Spleen (tissue), 13 donors: ENCODE measurements around the gene HDAC8. TPM values are rescaled to one million over a fixed set of nuclear protein-coding genes. Genes with fewer than 3 reads are reported as not detected.

Experiments
- DNase-seq: peaks from one replicate; pipeline ENCODE4 v3.0.0-alpha.2; 2020
- H3K27ac ChIP-seq, 8 donors: fragments of 200-600 bp; sonication (generic) in 7 of 8; 1 replicate in 4 of 8; 2 replicates in 4 of 8; pipeline versions ENCODE4 v1.5.0 to v1.8.0; 2016 to 2021; ENCODE audit warnings: inconsistent platforms in 4 of 8, mild to moderate bottlenecking in 4 of 8, moderate library complexity in 1 of 8
- H3K27me3 ChIP-seq, 7 donors: fragments of 200-600 bp; sonication (generic) in 6 of 7; replicated peaks in 1 of 7; 1 replicate in 4 of 7; 2 replicates in 3 of 7; pipeline versions ENCODE4 v1.5.0 to v1.8.0; 2016 to 2021; ENCODE audit warnings: inconsistent platforms in 3 of 7, mild to moderate bottlenecking in 1 of 7
- H3K36me3 ChIP-seq, 6 donors: fragments of 200-600 bp; sonication (generic) in 5 of 6; 1 replicate in 4 of 6; 2 replicates in 2 of 6; pipeline versions ENCODE4 v1.5.0 to v1.8.0; 2016 to 2021; ENCODE audit warnings: inconsistent platforms in 2 of 6
- H3K4me1 ChIP-seq, 6 donors: fragments of 200-600 bp; sonication (generic) in 5 of 6; 1 replicate in 3 of 6; 2 replicates in 3 of 6; pipeline versions ENCODE4 v1.5.0 to v1.8.0; 2016 to 2021; ENCODE audit warnings: inconsistent platforms in 3 of 6
- H3K4me3 ChIP-seq, 8 donors: fragments of 200-600 bp; sonication (generic) in 7 of 8; 1 replicate in 4 of 8; 2 replicates in 4 of 8; pipeline versions ENCODE4 v1.5.0 to v1.8.0; 2016 to 2021; ENCODE audit warnings: inconsistent platforms in 4 of 8, mild to moderate bottlenecking in 4 of 8, moderate library complexity in 2 of 8
- H3K9me3 ChIP-seq, 8 donors: fragments of 200-600 bp; sonication (generic) in 7 of 8; 1 replicate in 4 of 8; 2 replicates in 4 of 8; pipeline versions ENCODE4 v1.5.0 to v1.8.0; 2016 to 2021; ENCODE audit warnings: inconsistent platforms in 4 of 8
- CTCF ChIP-seq, 11 experiments: fragments of 200-600 bp in 7 of 11; fragments of 450-650 bp in 4 of 11; sonication (generic) in 4 of 11; IDR thresholded peaks in 8 of 11; conservative IDR thresholded peaks in 3 of 11; 1 replicate in 7 of 11; 2 replicates in 4 of 11; pipeline versions ENCODE4 v1.4.0 to v1.8.0; 2016 to 2021; ENCODE audit warnings: antibody characterized with exemption in 11 of 11, inconsistent platforms in 4 of 11, mild to moderate bottlenecking in 1 of 11
- POLR2A ChIP-seq, 3 donors: fragments of 450-650 bp; IDR thresholded peaks; one replicate each; pipeline ENCODE4 v1.5.1; 2017; ENCODE audit warnings: antibody characterized with exemption in 3 of 3, mild to moderate bottlenecking in 1 of 3
- POLR2AphosphoS5 ChIP-seq, 3 donors: sonication (generic); formaldehyde crosslinking; IDR thresholded peaks; one replicate each; pipeline ENCODE4 v1.5.1; 2017; ENCODE audit warnings: antibody characterized with exemption in 3 of 3
- WGBS, 5 donors: extraction: QIAGEN DNeasy Blood & Tissue Kit in 3 of 5; methylation state at CpG; one replicate each; pipeline versions ENCODE4 v1.1.5 to v1.1.7; 2013 to 2018; 5-methylcytosine and 5-hydroxymethylcytosine counted together
- intact Hi-C: fragments of 100-400 bp; cut with DNase I; formaldehyde crosslinking; loops from one replicate; pipeline ENCODE4 v1.15.0; 2023; ENCODE audit warnings: low total_unique reads
- long read RNA-seq, 2 donors: transcript quantifications; one replicate each; lab custom pipeline, GENCODE V29; 2026
- polyA plus RNA-seq, 3 donors: library from polyadenylated mRNA; stranded (reverse); fragments of 200-250 nt; gene quantifications; one replicate each; pipeline ENCODE4 v1.2.1, GENCODE V29; 2013
- total RNA-seq, 7 donors: library from RNA; depleted of rRNA in 3 of 7; stranded (reverse); fragments of >200 nt in 3 of 7; fragmentation: NEBNext Ultra II Directional in 4 of 7; extraction: Animal tissue kit (Norgen Biotek cat#: 25700) in 4 of 7; gene quantifications; one replicate each; pipeline versions ENCODE4 v1.1.0 to v1.2.1, GENCODE V29; 2016 to 2021
- donor health status: healthy with polysubstance abuse.
- donor health status: DM: no; HTN: no; CAD: no; lungs with moderate emphysema.
- donor health status: DM: no; HTN: no; CAD: no.
- donor health status: Bipolar disorder and iron deficiency.
- donor health status: healthy.
- donor health status: DM: no; HTN: no; CAD: no.
- donor health status: DM: yes; HTN: yes; CAD: no.

HDAC8 gene
- 10 to 100 TPM; 24.3 to 54.6 (median 34.0) TPM for total RNA-seq
- 10 to 100 TPM; 15.6 to 18.7 (median 16.4) TPM for polyA plus RNA-seq
- long read RNA-seq, donor 1, partial matches to known transcripts, result 0 of 3 reads
- long read RNA-seq, donor 1, other reads (novel, unspliced or antisense), result 0 of 3 reads
- long read RNA-seq, donor 2, partial matches to known transcripts, result 0 of 2 reads
- long read RNA-seq, donor 2, other reads (novel, unspliced or antisense), result 0 of 2 reads

- H3K27me3 ChIP-seq, result peaks cover 0 to 5% (median 0%) of the 10 kb centered on the region in 7 donors
- H3K27ac ChIP-seq, result peak within 1 kb of the TSS in 7 of 8 donors; percentile 55 to 82 (median 74)
- peak; percentile 80 for DNase-seq
- no peaks in the 10 kb centered on the region for H3K9me3 ChIP-seq
- peak in 1 of 3 donors; percentile 13 for TF ChIP-seq POLR2AphosphoS5 (IDR thresholded peaks at IDR 0.05)
- no peak for TF ChIP-seq CTCF (IDR thresholded peaks at IDR 0.05 in 8 of 11, conservative IDR thresholded peaks at IDR 0.05 in 3 of 11)
- H3K4me3 ChIP-seq, result peak within 1 kb of the TSS; percentile 31 to 74 (median 51)
- peaks cover 0 to 19% (median 1%) of the 10 kb centered on the region in 6 donors for H3K36me3 ChIP-seq
- intact Hi-C loops, result no loop called here
- WGBS, 5 donors, result 0 to 38% (median 1%) methylated on average over 35 to 36 of the region's 36 CpGs
- H3K4me1 ChIP-seq, result peaks cover 0 to 8% (median 7%) of the 10 kb centered on the region in 6 donors
Measured at GRCh38 chrX:72572248-72573157, at the start of gene HDAC8. Gene HDAC8, minus strand, starts transcription at chrX:72572843. Its CDS starts 82 bp downstream, at chrX:72572761.

GRCh38 chrX:72621625-72622485 lies 49.2 kb upstream of the HDAC8 start:
- TF ChIP-seq CTCF (IDR thresholded peaks at IDR 0.05 in 8 of 11, conservative IDR thresholded peaks at IDR 0.05 in 3 of 11) (no peak), POLR2A (IDR thresholded peaks at IDR 0.05) (no peak), POLR2AphosphoS5 (IDR thresholded peaks at IDR 0.05) (no peak)
- Histone ChIP-seq H3K4me3 (no peak overlapping the region), H3K36me3 (no peaks in the 10 kb centered on the region), H3K4me1 (no peaks in the 10 kb centered on the region), H3K27ac (no peak overlapping the region), H3K27me3 (no peaks in the 10 kb centered on the region), H3K9me3 (no peaks in the 10 kb centered on the region)
- WGBS, 5 donors, result 60 to 77% (median 72%) methylated on average over 4 of the region's 4 CpGs
- intact Hi-C loops, result no loop called here
- DNase-seq, result no peak

GRCh38 chrX:72621163-72621562 lies 48.5 kb upstream of the HDAC8 start:
- H3K36me3 ChIP-seq, result no peaks in the 10 kb centered on the region
- no peaks in the 10 kb centered on the region for H3K4me1 ChIP-seq
- intact Hi-C loops, result no loop called here
- H3K27ac ChIP-seq, result no peak overlapping the region
- no peak for DNase-seq
- no peaks in the 10 kb centered on the region for H3K9me3 ChIP-seq
- no peak overlapping the region for H3K4me3 ChIP-seq
- 32 to 79% (median 67%) methylated on average over 1 of the region's 1 CpG for WGBS, 5 donors
- TF ChIP-seq CTCF (IDR thresholded peaks at IDR 0.05 in 8 of 11, conservative IDR thresholded peaks at IDR 0.05 in 3 of 11), result no peak
- TF ChIP-seq POLR2AphosphoS5 (IDR thresholded peaks at IDR 0.05), result no peak
- TF ChIP-seq POLR2A (IDR thresholded peaks at IDR 0.05), result no peak
- H3K27me3 ChIP-seq, result no peaks in the 10 kb centered on the region
